Panc1 (cell line): Measurements from ENCODE around the gene TMEM201.

Experiments
- CTCF ChIP-seq: fragments of 450-650 bp; IDR thresholded peaks from 2 replicates; pipeline ENCODE4 v1.5.1; 2017; ENCODE audit warnings: mild to moderate bottlenecking
- POLR2AphosphoS5 ChIP-seq: IDR thresholded peaks from 2 replicates; pipeline ENCODE4 v1.6.1; 2012; ENCODE audit warnings: mild to moderate bottlenecking, low read depth, low read length, moderate library complexity
- REST ChIP-seq, 2 experiments: IDR thresholded peaks; 2 replicates each; pipeline ENCODE4 v1.6.1; 2011 to 2012; ENCODE audit warnings: low read depth in 2 of 2, control low read depth in 1 of 2, low read length in 1 of 2, mild to moderate bottlenecking in 1 of 2, moderate library complexity in 1 of 2; ENCODE audit not compliant: insufficient read depth in 1 of 2
- SIN3A ChIP-seq: IDR thresholded peaks from 2 replicates; pipeline ENCODE4 v1.6.1; 2012; ENCODE audit warnings: low read depth, mild to moderate bottlenecking, low read length, moderate library complexity, borderline replicate concordance; ENCODE audit not compliant: insufficient read depth
- TCF7L2 ChIP-seq: IDR thresholded peaks from 2 replicates; pipeline ENCODE4 v1.6.1; 2011; ENCODE audit warnings: mild to moderate bottlenecking, low read depth, low read length, inconsistent platforms

- TF ChIP-seq CTCF, result no peak
- no peak for TF ChIP-seq REST (IDR thresholded peaks at IDR 0.05; ENCODE audit: insufficient read depth in 1 of 2, low read depth in 2 of 2, low read length in 1 of 2)
- TF ChIP-seq POLR2AphosphoS5, result no peak
- TF ChIP-seq TCF7L2, result no peak
- no peak for TF ChIP-seq SIN3A
Observed at GRCh38 chr1:9549955-9550546, 38.7 kb upstream of the TMEM201 start.
